ENCODE measurements around the gene CABCOCO1.
A peak's percentile ranks its signal among the peaks of the same experiment; 100 is the strongest.

Gene CABCOCO1

DNA sequence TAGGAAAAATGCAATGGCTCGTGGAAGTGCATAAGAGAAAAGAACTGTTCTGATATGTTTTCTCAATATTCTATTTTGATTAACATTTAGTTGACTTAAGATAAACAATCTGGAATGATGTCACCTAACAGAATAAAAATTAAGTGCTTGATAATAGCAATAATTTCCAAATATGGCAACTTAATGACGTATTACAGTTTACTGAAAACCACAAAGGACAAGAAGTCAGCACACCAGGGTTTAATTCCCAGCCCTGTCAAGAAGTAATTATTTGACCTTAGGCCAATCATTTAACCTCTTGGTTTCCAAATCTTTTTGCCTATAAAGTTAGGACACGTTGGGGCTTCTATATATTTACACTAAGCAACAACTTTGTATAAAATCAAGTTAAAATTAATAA is 95.7 kb downstream of the CABCOCO1 start:
- DNase-seq: no peak

DNA sequence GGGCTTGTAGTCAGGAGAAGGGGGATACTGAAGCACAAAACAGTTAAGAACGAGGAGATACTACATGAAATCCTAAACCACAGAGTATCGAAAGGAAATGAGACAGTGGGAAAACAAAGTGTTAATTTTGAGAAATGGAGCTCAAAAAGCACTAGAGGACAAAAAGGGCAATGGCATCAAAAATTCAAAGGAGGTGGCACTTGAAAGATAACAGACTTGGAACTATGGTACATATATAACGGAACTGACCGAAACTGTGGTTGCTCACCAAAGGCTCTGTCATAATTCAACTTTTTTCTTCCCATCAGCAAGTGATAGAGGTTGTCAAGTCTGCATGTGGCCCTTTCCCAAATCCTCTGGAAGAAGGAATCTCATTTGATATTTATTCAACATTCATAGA is 97.0 kb downstream of the CABCOCO1 start:
- DNase-seq: no peak

DNA sequence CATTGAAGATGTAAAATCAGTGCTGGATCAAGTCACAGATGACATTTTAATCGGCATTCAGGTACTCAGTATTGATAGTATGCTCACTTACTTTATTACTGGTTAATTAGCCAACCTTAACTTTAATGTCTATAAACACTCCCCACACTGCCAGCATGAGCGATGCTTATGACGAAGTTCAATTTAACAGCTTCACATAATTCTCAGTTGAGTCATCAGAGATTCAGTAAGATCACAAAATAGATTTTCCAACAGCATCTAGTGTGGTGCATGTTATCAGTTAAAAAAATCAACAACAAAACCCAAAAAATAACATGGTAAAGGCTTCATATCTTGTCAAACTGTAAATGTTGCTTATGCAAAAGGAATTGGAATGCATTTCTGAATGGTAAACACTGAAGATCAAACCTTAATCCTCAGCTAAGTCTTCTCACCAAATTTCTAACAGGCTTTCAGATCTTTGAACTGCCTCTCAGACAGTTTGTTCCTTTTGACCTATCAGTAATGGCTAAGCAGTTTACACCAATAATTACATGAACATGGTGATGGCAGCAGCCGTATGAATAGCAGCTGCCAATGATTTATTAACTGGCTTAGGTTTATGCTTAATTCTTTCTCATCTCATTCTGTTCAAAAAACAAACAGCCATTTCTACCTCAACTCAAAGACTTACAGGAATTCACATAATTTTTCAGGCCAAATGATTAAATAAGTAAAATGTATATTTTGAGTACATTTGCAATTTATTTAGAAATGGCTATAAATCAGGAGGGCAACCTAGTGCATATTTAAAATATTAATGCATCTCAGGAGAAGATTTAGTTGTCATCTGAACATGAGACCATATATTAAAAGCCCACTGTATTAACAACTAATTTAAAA is 98.5 kb downstream of the CABCOCO1 start:
- DNase-seq: no peak

DNA sequence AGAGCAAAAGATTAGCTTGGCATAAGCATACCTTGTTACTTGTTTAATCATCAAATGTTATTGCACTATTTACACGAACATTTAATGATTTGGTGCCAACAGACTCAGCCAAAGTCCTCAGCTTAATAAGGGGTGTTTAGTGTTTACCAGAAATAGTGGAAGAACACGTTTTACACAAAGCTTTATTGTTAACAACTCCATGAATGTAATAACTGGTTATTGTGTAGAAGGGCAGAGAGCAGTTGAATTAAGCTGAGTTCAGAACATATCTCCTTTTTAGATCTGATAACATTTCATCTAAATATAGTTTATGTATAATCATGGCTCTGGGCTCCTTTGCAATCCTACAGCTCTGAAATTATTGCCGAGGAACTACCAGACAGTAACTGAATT is 99.1 kb downstream of the CABCOCO1 start:
- no peak for DNase-seq

DNA sequence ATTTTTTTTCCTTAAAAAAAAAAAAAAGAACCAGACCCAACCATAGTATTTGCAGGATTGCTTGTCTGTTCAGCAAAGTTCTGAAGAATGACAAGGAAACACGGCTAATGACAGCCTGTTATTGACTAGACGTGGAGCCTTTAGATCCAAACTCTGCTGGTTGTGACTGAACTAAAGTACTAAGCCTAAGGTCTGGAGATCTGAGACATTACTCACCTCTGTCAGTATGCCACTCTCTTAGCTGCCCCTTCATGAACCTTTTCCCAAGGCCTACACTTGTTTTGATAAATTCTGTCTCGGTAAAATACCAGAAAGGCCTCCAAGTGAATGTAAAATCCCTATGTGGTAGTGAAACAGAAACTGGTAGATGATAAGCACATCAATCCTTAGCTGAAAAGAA is 101.0 kb downstream of the CABCOCO1 start:
- DNase-seq: no peak

DNA sequence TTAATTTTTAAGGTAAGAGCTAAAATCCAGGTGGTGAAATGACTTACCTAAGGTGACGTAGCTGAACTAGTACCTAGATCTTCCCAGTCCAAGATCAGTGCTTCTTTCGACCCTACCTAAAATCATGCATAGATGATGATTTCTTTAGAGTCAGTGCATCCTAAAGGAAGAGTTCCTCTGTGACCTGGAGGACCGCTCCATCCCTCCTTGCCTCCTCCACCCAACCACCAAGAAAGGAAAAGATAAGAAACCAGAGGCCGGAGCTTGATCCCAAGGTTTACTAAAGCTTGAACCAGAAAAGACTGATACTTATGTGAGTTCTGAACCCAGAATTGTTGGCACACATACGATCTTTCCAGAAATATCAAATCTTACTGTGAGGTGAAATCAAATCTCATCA is 101.8 kb downstream of the CABCOCO1 start:
- no peak for DNase-seq

DNA sequence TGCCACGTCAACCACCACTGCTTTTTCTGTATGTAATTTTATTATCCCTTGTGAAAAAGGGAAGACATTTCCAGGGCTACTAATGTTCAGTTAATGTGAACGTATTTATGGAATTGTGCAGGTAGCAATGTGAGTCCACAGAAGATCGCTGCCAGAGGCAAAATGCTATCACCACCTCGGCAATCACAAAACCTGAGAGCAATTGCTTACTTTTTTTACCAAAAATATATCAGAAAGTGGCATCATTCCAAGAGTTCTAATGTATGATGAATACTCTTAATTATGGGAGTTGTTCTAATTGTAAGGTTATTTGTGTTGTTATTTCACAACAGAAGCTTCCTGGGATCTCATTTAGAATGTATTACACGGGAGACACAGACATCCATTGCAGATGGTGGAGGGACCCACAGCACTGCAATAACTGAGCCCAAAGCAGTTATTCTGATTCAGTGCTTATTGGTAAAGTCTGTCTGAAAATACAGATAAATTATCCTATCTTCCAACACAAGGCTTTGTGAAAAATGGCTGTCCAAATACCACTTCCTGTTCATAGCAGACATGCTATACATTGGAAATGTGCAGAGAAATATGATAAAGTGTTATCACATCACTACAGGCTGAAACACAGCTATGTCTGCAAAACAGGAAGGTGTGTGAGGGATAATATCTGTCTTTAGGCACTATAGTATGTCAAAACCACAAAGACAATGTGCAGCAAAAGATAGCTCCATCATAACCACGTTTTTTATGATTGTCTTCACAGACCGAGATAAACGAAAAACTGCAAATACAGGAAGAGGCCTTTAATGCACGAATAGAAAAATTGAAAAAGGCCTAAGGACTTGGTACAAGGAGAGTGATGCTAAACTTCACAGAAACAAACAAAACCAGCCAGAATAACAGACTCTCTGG is 102.7 kb downstream of the CABCOCO1 start:
- peak; percentile 24 for DNase-seq

DNA sequence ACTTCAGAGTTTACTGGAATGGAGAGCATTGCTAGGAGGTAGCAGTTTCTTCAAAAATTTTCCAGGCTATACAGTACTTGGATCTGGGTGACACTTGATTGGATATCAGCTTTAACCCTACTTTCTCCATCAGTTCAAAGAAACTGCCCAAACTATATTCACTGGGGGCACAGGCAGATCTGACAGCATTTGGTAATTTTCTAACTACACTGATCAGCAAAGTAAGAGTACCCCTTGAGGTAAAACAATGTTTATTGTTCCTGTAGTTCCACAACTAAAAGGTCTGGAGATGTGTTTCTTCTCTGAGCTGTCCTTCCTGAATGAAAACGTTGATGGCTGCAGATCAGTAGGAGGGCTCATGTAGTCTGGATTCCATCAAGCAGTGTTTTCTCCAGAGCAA is 104.2 kb downstream of the CABCOCO1 start:
- DNase-seq: no peak

DNA sequence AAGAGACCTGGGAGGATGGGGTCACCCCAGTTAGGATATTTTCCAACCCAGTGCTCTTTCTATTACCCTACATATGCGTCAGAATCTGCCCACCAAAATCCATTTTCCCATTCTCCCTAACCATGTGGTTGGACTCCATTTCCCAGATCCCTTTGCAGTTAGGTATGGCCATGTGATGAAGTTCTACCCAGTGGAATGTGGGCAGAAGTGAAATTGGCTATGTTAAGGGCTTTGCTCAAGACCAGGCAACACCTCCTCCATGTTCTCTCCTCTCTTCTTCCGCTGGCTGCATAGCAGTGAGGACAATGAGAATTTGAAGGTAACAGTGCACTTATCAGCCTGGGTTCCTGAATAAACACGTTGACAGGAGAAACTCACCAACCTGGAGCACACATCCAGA is 111.3 kb downstream of the CABCOCO1 start:
- DNase-seq: no peak

DNA sequence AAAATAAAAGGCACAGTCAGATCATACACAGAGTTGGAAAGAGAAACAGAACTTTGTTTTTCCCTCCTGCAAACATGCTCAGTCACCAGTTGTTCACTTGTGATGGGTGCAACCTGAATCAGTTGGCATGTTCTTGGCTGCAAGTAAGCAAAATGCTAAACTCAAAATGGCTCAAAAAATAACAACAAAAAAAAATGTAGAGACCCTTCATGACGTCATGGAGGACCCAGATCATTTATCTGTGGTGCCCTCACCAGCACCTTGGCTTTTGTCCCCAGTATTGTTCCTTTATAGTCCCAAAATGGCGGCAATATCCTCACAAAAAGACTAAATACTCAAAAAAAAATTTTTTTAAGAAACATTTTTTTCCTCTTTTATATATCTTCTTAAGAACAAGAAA is 112.4 kb downstream of the CABCOCO1 start:
- DNase-seq: no peak

DNA sequence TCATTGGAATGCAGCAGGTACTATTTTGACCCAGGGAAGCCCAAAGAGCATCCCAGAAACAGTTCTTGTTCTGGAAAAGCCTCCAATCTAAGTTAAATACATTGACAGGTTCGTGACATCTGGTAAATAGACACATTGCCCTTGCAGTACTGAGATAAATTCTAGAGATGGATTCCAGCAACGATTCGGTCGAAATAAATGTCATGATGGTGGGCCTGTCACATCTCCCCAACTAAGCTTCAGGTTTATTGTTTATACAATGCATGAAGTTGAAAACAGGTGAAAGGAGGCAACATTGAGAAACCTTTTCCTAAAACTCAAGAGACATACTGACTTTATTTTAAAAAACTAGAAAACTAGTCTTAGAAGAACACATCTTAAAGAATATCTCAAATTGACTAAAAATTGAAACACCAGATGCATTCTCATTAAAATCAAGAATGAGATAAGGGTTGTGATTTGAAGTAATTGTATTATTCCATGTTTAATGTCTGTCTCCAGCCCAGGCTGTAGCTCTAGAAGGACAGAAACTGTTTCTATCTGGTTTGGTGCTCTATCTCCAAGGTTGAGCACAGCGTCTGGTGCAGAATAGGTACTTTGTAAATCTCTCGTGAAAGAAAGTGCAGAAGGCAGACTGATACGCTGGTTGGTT is 114.0 kb downstream of the CABCOCO1 start:
- no peak for DNase-seq

DNA sequence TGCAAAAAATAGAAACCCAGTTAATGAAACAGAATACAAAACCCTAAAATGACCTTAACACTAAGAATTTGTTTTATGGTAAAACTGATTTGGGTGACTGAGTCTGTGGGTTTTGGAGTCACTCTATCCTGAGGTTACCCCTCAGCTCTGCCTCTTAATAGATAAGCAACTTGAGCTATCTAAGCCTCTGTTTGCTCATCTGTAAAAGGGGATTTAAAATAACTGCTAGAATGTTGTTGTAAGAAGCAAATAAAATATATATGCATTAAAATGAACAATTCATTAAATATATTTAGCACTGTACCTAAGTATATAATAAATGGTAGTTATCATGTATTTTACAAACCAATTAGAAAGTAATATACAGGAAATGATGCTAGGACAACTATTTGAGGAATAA is 115.4 kb downstream of the CABCOCO1 start:
- no peak for DNase-seq

DNA sequence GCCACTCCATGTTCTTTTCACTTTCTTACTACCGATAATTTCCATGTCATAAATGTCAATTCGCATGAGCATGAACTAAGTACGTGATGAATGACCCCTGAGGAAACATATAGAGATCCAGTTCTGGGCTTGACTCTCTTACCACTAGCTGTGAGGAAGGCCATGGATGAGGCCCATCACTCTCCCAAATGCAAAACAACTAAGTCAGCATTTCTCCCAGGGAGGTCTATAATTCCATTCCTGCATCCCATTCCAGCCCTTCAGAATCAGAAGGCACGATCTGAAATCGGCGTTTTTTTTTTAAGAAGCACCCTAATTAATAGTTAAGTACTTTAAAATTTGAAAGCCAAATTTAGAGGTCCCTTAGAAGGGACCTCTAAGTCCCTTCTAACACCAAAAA is 116.5 kb downstream of the CABCOCO1 start:
- no peak for DNase-seq

DNA sequence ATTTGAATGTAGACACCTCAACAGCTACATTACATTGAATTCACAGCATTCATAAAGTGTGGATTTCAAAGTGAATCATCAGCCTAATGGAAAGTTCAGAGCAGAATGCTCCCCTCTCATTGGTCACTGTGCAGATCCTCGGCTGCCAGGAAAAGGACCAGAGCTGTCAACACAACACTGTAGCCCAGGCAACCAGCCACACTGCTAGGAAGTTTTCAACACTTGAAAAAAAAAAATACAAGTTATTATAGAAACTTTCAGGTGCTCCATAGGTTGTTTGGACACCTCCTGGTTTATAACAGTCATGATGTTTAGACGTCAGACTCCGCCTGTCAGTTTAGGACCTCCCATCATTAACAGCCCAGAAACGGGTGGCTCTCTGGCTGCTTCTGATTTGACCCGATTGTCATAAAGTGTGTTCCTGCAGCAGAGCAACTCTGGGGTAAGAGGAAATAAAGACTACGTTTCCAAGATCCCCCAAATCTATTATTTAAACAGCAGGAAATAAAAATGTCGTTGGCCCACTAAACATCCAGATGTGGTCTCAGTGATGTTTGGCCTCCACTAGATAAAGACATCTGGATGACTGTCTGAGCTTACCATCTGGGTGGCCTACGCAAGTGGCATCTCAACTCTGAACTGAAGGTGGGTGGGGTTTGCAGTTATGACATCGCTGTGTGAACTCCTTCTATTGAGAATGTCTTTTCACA is 117.4 kb downstream of the CABCOCO1 start:
- peak; percentile 35 for DNase-seq

DNA sequence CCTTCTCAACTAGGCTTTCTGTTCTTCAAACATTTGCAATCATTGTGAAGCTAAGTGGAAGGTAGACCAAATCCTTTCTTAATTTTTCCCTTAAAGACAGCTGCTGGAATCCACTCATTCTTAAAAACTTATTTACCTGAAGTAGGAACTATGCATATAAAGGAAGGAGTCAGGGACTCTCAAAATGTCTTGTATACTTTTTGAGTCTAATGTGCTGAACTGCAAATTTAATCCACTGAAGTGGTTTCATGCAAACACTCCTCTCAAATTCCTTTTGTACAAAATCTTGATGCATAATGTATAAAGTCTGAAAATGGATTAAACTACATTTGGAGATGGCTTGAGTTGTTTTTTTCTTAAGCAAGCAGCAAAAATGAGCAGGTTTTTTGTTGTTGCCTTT is 118.0 kb downstream of the CABCOCO1 start:
- no peak for DNase-seq

DNA sequence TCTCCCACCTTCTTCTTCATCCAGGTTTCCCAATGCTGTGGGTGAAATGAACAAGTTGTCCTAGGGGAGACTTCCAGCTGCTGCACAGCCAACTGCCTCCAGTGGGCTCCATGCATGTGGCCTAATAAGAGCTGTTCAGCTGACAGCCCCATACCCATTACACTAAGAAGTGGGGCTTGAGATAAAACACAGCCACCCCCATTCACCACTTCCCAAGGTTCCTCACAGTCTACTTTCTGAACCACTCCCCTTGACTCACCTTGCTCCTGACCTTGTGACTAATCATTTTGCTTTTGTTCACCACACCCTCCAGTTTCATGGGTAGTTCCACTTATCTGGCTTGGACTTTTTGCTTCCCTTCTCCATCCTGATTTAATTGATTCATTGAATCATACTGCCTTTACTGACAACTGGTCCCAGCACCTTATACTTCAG is 119.3 kb downstream of the CABCOCO1 start:
- DNase-seq: no peak

DNA sequence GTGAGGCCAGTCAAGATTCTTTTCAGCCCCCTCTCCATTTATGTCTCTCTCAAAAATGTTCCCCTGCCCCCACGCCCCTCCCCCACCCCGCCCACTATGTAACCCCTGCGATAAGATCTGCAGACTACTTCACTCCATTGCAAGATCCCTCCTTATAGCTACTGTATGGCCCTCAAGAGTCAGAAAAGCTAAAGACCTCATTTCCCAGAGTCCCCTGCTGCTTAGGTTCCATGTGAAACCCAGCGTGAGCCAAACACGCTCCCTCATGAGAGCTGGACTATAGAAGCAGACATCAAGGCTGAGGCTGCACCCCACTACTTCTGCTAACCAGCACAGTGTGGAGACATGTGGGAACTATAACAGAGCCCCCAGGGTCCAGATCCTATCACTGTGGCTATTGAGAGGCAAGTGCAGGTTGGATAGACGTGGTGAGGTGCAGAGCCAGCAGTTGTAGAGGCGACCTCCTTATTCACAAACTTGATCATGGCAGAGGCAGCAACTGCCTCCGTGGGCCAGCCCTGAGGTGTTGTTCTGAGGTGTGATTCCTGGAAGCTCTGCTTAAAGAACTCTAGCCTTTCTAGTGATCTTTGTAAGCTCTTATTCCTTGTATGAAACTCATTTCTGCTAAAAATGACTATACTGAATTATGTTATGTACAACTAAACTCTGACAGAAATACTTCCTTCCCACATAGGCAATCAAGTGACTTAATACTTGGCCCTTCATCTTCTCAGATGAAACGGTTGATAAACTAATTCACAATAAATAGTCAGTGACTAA is 121.8 kb downstream of the CABCOCO1 start:
- no peak for DNase-seq

DNA sequence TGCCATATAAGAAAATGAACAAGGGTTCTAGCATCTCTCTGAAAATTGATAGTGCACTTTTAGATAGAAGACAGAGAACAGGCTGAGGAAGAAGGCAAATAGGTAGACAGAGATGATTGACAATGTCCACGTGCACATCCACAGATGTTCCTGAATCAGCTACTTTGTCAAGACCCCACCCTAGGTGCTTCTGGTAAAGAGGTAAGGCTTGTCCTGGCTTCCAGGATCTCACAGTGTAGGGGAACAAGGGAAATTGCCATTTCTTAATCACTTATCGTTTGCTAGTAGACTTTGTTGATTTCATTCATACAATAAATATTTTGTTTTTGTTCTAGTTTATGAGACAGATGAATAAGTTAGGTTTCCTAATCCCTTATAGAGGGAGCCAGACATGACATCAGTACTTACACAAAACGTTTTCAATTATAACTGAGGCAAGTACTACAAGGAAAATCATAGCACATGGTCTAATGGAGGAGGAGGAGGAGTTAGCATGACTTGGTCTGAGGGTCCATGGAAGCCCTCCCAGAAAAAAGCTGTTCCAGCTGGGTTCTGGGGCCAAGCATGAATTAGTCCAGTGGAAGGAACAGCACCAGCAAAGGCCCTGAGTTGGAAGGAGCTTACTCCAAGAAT is 122.9 kb downstream of the CABCOCO1 start:
- no peak for DNase-seq

DNA sequence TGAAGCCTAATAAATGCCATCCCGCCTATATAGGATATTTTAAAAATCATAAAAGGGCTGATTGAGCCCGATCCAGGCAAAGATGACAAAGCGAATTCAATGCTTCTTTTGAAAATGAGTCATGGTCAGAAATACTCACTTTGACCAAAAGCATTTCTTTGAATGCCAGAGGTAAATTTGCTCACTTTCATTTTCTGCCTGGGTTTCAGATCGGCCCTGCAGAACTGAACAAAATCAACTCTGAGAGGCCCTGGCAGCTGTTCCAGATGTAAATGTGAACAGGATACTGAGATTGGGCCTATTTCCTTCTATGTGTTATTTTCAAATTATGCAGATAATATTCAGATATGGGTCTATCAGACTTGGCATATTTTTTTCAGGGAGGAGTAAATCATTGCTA is 124.0 kb downstream of the CABCOCO1 start:
- DNase-seq: no peak

DNA sequence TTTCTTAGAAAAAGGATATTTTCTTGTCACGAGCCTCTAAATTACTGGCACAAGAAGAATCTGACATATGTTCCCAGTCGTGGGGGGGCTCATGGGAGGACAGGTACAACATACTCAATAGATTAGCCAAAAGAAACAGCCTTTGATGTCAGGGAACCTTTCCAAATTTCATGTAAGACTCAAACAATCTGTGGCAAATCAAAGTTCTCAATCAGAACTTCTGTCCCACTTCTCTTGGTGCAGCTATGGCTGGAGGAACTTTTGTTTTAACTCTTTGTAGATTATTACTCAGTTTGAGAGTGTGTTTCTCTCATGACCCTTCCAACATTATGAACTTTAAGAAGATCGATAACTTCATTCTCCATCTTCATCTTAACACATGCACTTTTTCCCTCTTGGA is 124.4 kb downstream of the CABCOCO1 start:
- DNase-seq: no peak

DNA sequence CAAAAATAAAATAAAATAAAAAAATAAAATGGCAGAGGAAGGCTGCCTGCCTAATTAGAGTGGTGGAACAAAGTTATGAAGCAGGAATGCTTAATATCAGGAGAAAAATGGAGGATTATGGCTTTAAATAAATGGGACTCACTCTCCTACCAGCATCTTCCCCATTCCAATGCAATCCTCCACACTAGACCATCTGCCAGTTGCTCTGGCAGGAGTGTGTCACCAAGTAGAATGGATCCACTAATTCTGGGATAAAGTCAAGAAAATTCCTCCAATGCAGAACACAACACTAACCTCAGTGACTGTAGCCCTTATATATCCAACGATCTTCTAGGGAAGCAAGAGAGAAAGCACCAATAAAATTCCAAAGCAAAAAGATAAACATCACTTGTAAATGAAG is 126.3 kb downstream of the CABCOCO1 start:
- no peak for DNase-seq

DNA sequence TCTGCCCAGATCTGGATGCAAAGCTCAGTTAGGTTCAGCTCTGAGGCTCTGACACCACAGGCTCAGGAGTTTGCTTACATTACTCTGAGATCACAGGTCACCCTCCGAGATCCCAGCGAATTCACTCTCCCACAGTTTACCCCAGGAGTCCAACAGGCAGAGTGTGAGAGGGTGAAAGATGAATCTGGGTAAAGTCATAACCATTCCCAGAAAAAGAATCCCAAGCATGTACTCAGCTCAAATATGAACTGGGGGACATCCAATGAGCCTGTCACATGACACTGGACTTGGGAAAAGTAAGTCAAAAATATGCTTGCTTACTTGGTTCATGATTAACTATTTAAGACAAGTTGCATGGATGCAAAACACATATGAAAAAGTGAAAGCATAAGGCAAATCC is 128.5 kb downstream of the CABCOCO1 start:
- DNase-seq: no peak
